Kidney (tissue), 14 donors: ENCODE measurements around the gene ISM1. TPM values are rescaled to one million over a fixed set of nuclear protein-coding genes. Genes with fewer than 3 reads are reported as not detected.

Source experiments
- DNase-seq, 5 donors: peaks; one replicate each; pipeline ENCODE4 v3.0.0-alpha.2; 2013 to 2020
- FAIRE-seq: peaks from 2 replicates; lab custom pipeline; 2012; peaks lifted over from hg19 to GRCh38; lab: Jason Lieb, UNC
- H3K27ac ChIP-seq, 2 donors: one replicate each; pipeline ENCODE4 v1.7.0; 2013; ENCODE audit warnings: low read depth in 2 of 2, low read length in 2 of 2, inconsistent platforms in 1 of 2
- H3K27me3 ChIP-seq: one replicate; pipeline ENCODE4 v1.7.1; 2013; ENCODE audit warnings: low read length, inconsistent platforms; ENCODE audit not compliant: control insufficient read depth, insufficient read depth
- H3K36me3 ChIP-seq, 3 donors: one replicate each; pipeline versions ENCODE4 v1.7.0 to v1.7.1; 2013; ENCODE audit warnings: low read length in 3 of 3, control low read depth in 1 of 3, inconsistent platforms in 1 of 3; ENCODE audit not compliant: insufficient read depth in 3 of 3, control insufficient read depth in 2 of 3
- H3K4me1 ChIP-seq, 3 donors: one replicate each; pipeline versions ENCODE4 v1.7.0 to v1.7.1; 2013; ENCODE audit warnings: low read length in 3 of 3, inconsistent platforms in 1 of 3, low read depth in 1 of 3; ENCODE audit not compliant: control insufficient read depth in 2 of 3, insufficient read depth in 2 of 3
- H3K4me3 ChIP-seq, 3 donors: one replicate each; pipeline versions ENCODE4 v1.7.0 to v1.8.1; 2013; ENCODE audit warnings: low read length in 3 of 3, control low read depth in 1 of 3, inconsistent platforms in 1 of 3
- H3K9ac ChIP-seq, 3 donors: one replicate each; pipeline versions ENCODE4 v1.7.0 to v1.7.1; 2013; ENCODE audit warnings: low read length in 3 of 3, control low read depth in 1 of 3, inconsistent platforms in 1 of 3
- H3K9me3 ChIP-seq, 3 donors: one replicate each; pipeline versions ENCODE4 v1.7.0 to v1.7.1; 2013; ENCODE audit warnings: low read length in 3 of 3, control low read depth in 1 of 3, inconsistent platforms in 1 of 3; ENCODE audit not compliant: control insufficient read depth in 2 of 3, insufficient read depth in 1 of 3
- intact Hi-C: fragments of 100-400 bp; cut with DNase I; formaldehyde crosslinking; loops from one replicate; pipeline ENCODE4 v1.11.1; 2022
- polyA plus RNA-seq: library from polyadenylated mRNA; stranded (reverse); fragments of 350-450 nt; fragmentation: Illumina TruSeq; extraction: RNeasy Lipid Tissue Mini Kit (QIAGEN cat#74804); gene quantifications from one replicate; pipeline ENCODE4 v1.2.3, GENCODE V29; 2014; ENCODE audit warnings: low read depth, low replicate concordance; ENCODE audit not compliant: insufficient read depth
- total RNA-seq: library from RNA; stranded (reverse); fragmentation: NEBNext Ultra II Directional; extraction: Animal tissue kit (Norgen Biotek cat#: 25700); gene quantifications from one replicate; pipeline ENCODE4 v1.2.1, GENCODE V29; 2021
- TF ChIP-seq, protein P1 (sequence below): IDR thresholded peaks from 3 replicates; pipeline ENCODE4 v1.5.1; 2012; ENCODE audit warnings: mild to moderate bottlenecking, moderate library complexity, borderline replicate concordance; ENCODE audit not compliant: insufficient read depth; ENCODE audit errors: extremely low read depth
- donor health status: control.
- donor health status: control.
- donor health status: control.
- donor health status: control.
- donor health status: control.
- donor health status: DM: yes; HTN: yes; CAD: no.
- donor health status: Normal renal cell carcinoma (clear cell type).

Gene ISM1
- total and polyA plus RNA-seq, 2 donors from 2014 or later = 2.0 to 2.6 TPM

DNA sequence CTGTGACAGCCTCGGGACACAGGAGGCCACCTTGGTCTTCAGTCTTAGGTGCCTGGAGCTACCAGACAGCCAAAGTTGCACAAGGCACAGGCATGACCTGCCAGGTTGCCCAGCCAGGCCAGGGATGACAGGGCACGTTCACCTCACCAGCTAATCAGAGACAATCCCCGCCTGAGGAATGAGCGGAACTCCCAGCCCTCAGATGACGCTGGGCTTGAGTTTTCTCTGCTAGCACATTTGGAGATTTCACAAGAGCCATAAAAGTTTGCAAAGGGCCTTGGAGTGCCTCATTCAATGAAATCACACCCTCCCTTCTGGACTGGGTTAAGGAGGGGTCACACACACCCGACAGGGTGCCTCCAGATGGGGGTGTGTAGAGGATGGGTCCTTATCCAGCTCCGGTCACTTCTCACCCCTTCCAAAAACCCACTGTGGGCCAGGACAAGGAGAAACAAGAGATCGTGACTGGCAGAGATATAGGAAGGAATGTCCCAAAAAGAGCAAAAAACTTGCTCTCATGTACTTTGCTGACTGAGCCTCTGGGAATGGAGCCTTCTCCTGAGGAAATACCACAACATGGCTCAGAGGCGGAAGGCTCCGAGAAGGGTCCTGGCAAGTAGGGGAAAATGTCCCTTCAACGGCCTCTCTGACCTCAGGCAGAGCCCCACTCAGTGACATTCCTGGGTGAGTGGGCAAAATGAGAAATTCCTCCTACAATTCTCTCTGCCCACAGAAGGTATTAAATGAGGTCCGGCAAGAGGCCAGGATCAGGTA is 121.6 kb downstream of the ISM1 start:
- H3K4me3 ChIP-seq = no peak overlapping the region
- DNase-seq (no peak), FAIRE-seq (no peak)
- TF ChIP-seq, protein P1, sequence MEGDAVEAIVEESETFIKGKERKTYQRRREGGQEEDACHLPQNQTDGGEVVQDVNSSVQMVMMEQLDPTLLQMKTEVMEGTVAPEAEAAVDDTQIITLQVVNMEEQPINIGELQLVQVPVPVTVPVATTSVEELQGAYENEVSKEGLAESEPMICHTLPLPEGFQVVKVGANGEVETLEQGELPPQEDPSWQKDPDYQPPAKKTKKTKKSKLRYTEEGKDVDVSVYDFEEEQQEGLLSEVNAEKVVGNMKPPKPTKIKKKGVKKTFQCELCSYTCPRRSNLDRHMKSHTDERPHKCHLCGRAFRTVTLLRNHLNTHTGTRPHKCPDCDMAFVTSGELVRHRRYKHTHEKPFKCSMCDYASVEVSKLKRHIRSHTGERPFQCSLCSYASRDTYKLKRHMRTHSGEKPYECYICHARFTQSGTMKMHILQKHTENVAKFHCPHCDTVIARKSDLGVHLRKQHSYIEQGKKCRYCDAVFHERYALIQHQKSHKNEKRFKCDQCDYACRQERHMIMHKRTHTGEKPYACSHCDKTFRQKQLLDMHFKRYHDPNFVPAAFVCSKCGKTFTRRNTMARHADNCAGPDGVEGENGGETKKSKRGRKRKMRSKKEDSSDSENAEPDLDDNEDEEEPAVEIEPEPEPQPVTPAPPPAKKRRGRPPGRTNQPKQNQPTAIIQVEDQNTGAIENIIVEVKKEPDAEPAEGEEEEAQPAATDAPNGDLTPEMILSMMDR = no peak
- H3K9me3 ChIP-seq = no peaks in the 10 kb centered on the region
- no peaks in the 10 kb centered on the region for H3K4me1 ChIP-seq
- intact Hi-C loops = no loop called here
- no peak overlapping the region for H3K27ac ChIP-seq
- no peaks in the 10 kb centered on the region for H3K36me3 ChIP-seq
- H3K9ac ChIP-seq = no peak overlapping the region
- no peaks in the 10 kb centered on the region for H3K27me3 ChIP-seq

DNA sequence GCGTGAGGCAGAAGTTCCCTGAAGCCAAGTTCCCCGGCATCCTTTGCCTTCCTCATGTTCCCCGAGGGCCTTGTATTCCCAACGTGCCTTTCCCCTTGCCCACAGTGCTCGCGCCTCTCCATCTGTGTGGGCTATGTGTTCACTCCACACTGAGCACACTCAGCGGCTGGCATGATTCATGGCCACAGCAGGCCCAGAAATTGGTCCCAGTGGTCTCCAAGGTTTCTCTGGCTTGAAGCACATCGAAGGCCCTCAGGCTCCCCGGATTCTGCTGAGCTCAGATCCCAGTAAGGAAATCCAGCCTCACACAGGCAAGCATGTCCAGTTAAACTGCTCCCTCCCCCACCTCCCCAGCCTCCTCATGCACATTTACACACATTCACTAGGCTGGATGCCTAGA is 123.6 kb downstream of the ISM1 start:
- intact Hi-C loops = no loop called here
- TF ChIP-seq, protein P1 = no peak
- FAIRE-seq (no peak), DNase-seq (no peak)
- Histone ChIP-seq H3K27me3 (no peaks in the 10 kb centered on the region), H3K36me3 (no peaks in the 10 kb centered on the region), H3K27ac (no peak overlapping the region), H3K4me3 (no peak overlapping the region), H3K9me3 (no peaks in the 10 kb centered on the region), H3K4me1 (no peaks in the 10 kb centered on the region), H3K9ac (no peak overlapping the region)

- Histone ChIP-seq H3K9ac (no peak overlapping the region), H3K36me3 (no peaks in the 10 kb centered on the region), H3K27me3 (no peaks in the 10 kb centered on the region), H3K4me3 (no peak overlapping the region), H3K9me3 (no peaks in the 10 kb centered on the region), H3K4me1 (no peaks in the 10 kb centered on the region), H3K27ac (no peak overlapping the region)
- DNase-seq (no peak), FAIRE-seq (no peak)
- TF ChIP-seq, protein P1 = no peak
- intact Hi-C loops = no loop called here
Observed at GRCh38 chr20:13348311-13349234, 127.5 kb downstream of the ISM1 start.
